Measurements from ENCODE around the gene RNF123.

GRCh38 chr3:49652903-49653415 lies 36.4 kb upstream of the RNF123 start:
- no peak for TF ChIP-seq CTCF (IDR thresholded peaks at IDR 0.05; ENCODE audit: insufficient read depth, low read length)
- no peak for TF ChIP-seq SPI1 (IDR thresholded peaks at IDR 0.05; ENCODE audit: borderline replicate concordance, low read depth)
- no peak for TF ChIP-seq REST (IDR thresholded peaks at IDR 0.05; ENCODE audit: insufficient replicate concordance, low read depth)
- no peak for TF ChIP-seq POLR2AphosphoS5 (IDR thresholded peaks at IDR 0.05; ENCODE audit: low read depth)

Data from HL-60 (cell line).